Measurements from ENCODE around the gene CHST5. TPM values are rescaled to one million over a fixed set of nuclear protein-coding genes. Genes with fewer than 3 reads are reported as not detected.

CHST5 gene
- total RNA-seq, 1 donor from 2014 or later, result 0.22 TPM

DNA sequence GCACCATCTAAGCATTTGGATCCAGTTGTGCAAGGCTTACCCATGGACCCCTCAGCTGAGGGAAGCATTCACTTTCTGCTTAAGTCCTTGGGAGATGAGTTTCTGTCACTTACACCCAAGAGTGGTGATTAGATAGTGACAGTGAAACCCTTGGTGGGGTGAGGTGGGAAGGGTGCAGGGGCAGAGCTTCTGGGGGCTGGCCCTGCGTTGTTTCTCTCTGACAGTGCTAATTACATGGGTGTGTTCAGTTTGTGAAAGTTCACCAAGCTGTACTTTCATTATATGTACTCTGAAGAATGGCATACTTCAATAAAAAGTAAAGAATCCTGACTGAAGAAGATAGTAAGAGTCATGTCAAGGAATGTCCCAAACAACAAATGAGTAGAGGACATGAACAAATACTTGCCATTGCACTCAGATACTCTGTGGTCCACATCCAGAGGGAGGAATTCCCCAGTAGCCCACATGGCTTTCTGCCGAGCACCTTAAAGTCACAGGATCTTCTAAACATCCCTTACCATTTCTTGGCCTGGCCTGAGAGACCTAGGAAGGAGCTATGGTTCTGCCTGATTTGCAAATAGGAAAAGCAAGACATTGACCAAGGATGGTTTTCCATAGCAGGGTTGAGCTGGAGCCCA, 49.1 kb downstream of the CHST5 start:
- intact Hi-C loops (cut with DNase I), result no loop called here
- no peak for DNase-seq
- ATAC-seq (ENCODE audit: poor library complexity), result no peak

- intact Hi-C loops (cut with DNase I), result no loop called here
- DNase-seq (no peak), ATAC-seq (ENCODE audit: poor library complexity) (no peak)
These were observed 49.8 kb downstream of the CHST5 start for GRCh38 chr16:75486014-75486675.

GRCh38 chr16:75485230-75486013, 50.5 kb downstream of the CHST5 start:
- DNase-seq (no peak), ATAC-seq (ENCODE audit: poor library complexity) (no peak)
- intact Hi-C loops (cut with DNase I), result no loop called here

- ATAC-seq (ENCODE audit: poor library complexity), result no peak
- DNase-seq, result no peak
These were observed 52.7 kb downstream of the CHST5 start for GRCh38 chr16:75483222-75483621.

DNA sequence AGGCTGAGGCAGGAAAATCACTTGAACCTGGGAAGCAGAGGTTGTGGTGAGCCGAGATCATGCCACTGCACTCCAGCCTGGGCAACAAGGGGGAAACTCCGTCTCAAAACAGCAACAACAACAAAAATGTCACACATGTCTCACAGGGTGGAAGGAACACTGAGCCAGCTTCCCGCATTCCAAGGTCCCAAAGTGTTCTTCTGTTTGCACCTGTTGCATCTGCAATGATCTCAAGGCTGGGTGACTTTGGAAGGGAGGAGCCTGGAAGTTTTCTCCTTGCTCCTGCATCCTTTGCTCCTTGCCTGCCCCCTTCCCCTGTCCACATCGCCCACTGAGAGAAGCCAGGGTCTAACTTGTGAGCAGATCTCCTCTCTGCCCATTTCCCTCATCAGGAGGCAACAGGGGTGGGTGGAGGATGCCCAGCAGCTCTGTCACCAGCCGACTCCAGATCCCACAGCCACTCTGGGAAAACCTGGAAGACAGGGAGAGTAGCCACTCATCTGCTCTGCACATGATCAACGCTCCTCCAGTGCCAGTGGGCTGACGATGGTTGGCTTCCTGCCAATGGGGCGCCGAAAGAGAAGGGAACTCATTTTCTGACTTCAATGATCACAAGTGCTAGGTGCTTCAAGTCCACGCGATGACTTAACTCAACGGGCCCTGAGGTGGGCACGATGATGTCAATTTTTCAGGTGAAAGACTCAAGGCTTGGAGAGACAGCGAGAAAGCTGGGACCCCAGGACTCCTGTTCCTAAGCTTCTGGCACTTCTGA, 53.3 kb downstream of the CHST5 start:
- DNase-seq, result no peak
- no peak for ATAC-seq (ENCODE audit: poor library complexity)
- intact Hi-C loops (cut with DNase I), result no loop called here

More at GRCh38 chr16:75483222-75483621, 52.7 kb downstream of the CHST5 start:
- intact Hi-C loops (cut with DNase I), result no loop called here

- DNase-seq, result no peak
- intact Hi-C loops (cut with DNase I), result no loop called here
- ATAC-seq (ENCODE audit: poor library complexity), result no peak
These were observed 54.4 kb downstream of the CHST5 start for GRCh38 chr16:75481475-75481874.

- intact Hi-C loops (cut with DNase I), result loop anchor here (10.0 kb wide), 2 partner anchors 75 to 145 kb away; partner anchors contain the start of genes ADAT1 and TMEM231
- ATAC-seq (ENCODE audit: poor library complexity), result no peak
These were observed 56.4 kb downstream of the CHST5 start for GRCh38 chr16:75479421-75479990.

More at GRCh38 chr16:75479421-75479990, 56.4 kb downstream of the CHST5 start:
- DNase-seq, result no peak

Other genes starting within 250 kb of the CHST5 start
- 25.1 TPM for gene CFDP1, start 102.6 kb downstream of the CHST5 start, total RNA-seq
- gene TMEM170A, start 71.4 kb downstream of the CHST5 start, total RNA-seq, result 9.5 TPM
- gene CHST6, start 40.7 kb downstream of the CHST5 start, total RNA-seq, result 0.78 TPM
- 4.1 TPM for gene TMEM231, start 20.1 kb upstream of the CHST5 start, total RNA-seq
- gene GABARAPL2, start 30.3 kb upstream of the CHST5 start, total RNA-seq, result 239 TPM
- 19.3 TPM for gene ADAT1, start 87.2 kb upstream of the CHST5 start, total RNA-seq
- 137 TPM for gene KARS1, start 111.6 kb upstream of the CHST5 start, total RNA-seq
- 50.7 TPM for gene TERF2IP, start 111.7 kb upstream of the CHST5 start, total RNA-seq
- gene CPHXL2, start 140.9 kb upstream of the CHST5 start, total RNA-seq, result not detected
- not detected for gene DUXB, start 165.4 kb upstream of the CHST5 start, total RNA-seq
- not detected for gene CPHXL, start 190.4 kb upstream of the CHST5 start, total RNA-seq